Stimulated activated CD8-positive, alpha-beta memory T cell treated with anti-CD3 and anti-CD28 coated beads, Interleukin-15, amount 100 ng/mL, for 24 hours (primary cell): ENCODE data around the gene WWOX.

Experiments used
- DNase-seq: peaks from one replicate; pipeline ENCODE4 v3.0.0-alpha.2; 2020; ENCODE audit warnings: low read depth

Gene WWOX

GRCh38 chr16:78473031-78473699, 373.7 kb downstream of the WWOX start:
- no peak for DNase-seq

- DNase-seq, result no peak
These were observed 375.3 kb downstream of the WWOX start for GRCh38 chr16:78474762-78475161.

GRCh38 chr16:78476615-78477014, 377.2 kb downstream of the WWOX start:
- DNase-seq, result no peak

GRCh38 chr16:78478267-78478861, 378.9 kb downstream of the WWOX start:
- DNase-seq, result no peak

GRCh38 chr16:78479723-78480122, 380.3 kb downstream of the WWOX start:
- DNase-seq, result no peak

GRCh38 chr16:78480588-78480987, 381.1 kb downstream of the WWOX start:
- DNase-seq, result no peak

- DNase-seq, result no peak
These were observed 383.9 kb downstream of the WWOX start for GRCh38 chr16:78483124-78483992.

- DNase-seq, result no peak
These were observed 385.1 kb downstream of the WWOX start for GRCh38 chr16:78484509-78485058.

- DNase-seq, result no peak
These were observed 385.9 kb downstream of the WWOX start for GRCh38 chr16:78485188-78485916.

GRCh38 chr16:78485917-78486257, 386.4 kb downstream of the WWOX start:
- no peak for DNase-seq

DNA sequence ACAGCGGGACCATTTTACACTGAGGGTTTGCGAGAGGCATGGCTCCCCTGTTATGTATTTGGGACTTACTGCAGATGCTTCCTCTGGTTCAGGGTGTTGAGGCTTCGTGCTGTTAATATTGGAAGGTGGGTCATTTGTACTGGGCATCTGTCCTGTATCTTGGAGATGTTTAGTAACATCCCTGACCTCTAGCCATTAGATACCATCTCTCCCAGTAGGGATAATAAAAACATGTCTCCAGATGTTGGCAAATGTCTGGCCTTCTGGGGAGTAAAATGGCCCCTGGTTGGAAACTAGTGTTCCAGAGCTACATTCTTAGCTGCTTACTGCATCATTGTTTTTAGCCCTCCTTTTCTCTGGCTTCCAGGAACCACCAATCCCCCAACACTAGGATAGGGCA, 388.0 kb downstream of the WWOX start:
- DNase-seq, result no peak

DNA sequence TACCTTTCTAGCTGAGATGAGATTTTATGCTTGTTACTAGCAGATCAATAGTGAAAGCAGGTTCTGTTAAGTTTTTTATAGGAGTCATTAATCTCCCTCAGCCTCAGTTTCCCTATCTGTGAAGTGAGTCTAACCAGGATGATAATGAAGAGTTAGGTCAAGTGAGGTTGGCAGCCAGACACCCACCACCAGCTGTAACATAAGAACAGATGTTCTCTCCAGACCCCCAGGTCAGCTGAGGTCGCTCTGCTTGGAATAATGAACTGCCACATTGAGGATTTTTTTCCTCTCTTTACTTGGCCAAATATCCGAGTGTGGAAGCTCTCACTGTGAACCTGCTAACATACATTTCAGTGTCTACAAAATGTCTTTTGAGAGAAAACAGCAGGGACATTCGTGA, 389.6 kb downstream of the WWOX start:
- no peak for DNase-seq

DNA sequence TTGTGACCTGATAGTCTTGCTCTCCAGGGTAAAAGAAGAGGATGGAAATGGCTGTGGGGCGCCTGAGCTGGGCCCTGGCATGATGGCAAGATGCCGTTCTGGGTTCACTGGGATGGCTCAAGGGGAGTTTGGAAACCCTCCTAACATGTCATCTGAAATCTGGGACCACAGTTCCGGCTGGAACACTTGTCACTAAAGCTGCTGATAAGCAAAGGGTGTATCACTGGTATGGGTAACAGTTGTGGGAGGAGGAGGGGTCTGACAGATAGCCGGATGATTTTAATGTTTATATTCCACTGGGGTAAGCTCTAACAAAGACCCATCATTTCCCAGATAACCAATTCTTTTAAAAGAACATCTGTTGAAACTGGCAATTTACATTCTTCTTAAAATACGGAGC, 390.2 kb downstream of the WWOX start:
- DNase-seq, result no peak

- DNase-seq, result no peak
These were observed 391.0 kb downstream of the WWOX start for GRCh38 chr16:78490431-78490830.

GRCh38 chr16:78490847-78491246, 391.4 kb downstream of the WWOX start:
- no peak for DNase-seq

GRCh38 chr16:78493573-78493972, 394.1 kb downstream of the WWOX start:
- no peak for DNase-seq

DNA sequence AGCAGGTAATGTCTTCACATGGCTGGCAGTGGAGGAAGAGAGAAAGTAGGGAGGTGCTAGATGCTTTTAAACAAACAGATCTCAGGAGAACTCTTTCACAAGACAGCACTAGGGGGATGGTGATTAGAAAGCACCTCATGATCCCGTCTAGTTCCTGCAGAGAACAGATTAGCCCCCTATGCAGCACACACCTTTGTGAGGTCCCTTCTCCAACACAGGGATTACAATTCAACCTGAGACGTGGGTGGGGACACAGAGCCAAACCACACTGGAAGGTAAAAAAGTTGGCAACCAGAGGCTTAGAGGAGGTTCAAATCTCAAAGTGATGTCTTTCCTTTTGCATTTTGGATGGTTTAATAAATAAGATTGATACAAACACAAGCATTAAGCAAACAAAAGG, 394.7 kb downstream of the WWOX start:
- no peak for DNase-seq

- no peak for DNase-seq
These were observed 395.2 kb downstream of the WWOX start for GRCh38 chr16:78494674-78495073.

DNA sequence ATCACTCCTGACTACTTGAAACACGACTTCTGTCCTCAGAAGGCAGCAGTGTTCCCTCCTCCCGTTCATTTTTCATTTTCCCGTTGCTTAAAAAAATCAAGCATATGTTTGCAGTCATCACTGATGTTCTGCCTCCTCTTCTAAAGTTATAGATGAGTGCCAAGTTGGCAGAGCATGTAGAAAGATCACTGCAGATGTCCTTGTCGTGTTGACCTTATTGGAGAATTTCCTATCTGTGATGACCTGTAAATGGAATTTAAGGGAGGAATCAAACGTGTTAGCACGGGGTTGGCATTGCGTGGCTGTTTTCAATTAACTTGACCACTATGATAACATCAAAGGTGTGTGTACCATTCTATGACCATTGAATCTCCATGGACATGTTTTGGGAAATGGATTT, 396.7 kb downstream of the WWOX start:
- DNase-seq, result no peak

DNA sequence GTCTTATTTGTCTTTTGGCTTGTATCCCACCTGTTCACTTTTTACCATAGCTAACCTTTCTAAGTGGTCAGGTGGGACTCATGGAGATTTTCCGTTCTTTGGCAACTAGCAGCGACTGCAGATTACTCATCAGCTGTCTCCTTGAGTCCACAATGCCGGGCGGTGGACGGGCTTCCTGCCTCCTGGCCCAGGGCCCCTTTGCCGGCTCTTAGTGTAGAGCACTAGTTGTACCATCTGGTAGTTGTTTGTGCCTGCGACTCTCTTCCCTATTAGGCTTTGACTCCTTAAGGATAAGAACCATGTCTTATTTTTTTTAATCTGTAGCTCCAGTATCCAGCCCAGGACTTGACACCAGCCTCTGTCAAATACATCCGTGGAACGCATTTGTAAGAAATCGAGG, 399.9 kb downstream of the WWOX start:
- no peak for DNase-seq

GRCh38 chr16:78500659-78501270, 401.3 kb downstream of the WWOX start:
- DNase-seq, result no peak

DNA sequence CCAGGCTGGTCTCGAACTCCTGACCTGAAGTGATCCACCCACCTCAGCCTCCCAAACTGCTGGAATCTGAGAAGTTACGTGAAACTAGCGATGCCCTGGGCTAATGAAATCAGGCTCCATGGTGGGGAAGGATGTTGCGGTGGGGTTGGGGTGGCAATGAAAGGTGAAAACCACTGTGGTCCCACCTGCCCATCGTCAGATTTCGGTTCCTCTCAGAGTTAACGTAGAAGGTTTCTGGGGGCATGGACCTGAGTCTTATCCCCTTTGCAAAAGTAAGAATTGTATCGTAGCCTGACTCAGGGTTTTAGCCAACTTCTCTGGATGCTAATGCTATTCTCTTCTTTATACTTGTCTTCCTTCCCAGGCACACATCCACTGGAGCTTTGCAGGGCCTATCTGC, 402.3 kb downstream of the WWOX start:
- no peak for DNase-seq
